Epithelial cell of prostate (primary cell): ENCODE results near the gene TRIM49.
"Not testable (repeated sequence)": the region's sequence is repeated elsewhere in the genome, so short reads cannot be mapped to it uniquely, and the experiment has no call there.

ENCODE experiments used
- DNase-seq: peaks from one replicate; pipeline ENCODE4 v3.0.0-alpha.2; 2011; ENCODE audit warnings: low read depth, low spot score
- H3K27ac ChIP-seq: fragments of 450-650 bp; 2 replicates; pipeline ENCODE4 v1.5.1; 2017; ENCODE audit warnings: mild to moderate bottlenecking

TRIM49 gene, protein sequence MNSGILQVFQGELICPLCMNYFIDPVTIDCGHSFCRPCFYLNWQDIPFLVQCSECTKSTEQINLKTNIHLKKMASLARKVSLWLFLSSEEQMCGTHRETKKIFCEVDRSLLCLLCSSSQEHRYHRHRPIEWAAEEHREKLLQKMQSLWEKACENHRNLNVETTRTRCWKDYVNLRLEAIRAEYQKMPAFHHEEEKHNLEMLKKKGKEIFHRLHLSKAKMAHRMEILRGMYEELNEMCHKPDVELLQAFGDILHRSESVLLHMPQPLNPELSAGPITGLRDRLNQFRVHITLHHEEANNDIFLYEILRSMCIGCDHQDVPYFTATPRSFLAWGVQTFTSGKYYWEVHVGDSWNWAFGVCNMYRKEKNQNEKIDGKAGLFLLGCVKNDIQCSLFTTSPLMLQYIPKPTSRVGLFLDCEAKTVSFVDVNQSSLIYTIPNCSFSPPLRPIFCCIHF

DNA sequence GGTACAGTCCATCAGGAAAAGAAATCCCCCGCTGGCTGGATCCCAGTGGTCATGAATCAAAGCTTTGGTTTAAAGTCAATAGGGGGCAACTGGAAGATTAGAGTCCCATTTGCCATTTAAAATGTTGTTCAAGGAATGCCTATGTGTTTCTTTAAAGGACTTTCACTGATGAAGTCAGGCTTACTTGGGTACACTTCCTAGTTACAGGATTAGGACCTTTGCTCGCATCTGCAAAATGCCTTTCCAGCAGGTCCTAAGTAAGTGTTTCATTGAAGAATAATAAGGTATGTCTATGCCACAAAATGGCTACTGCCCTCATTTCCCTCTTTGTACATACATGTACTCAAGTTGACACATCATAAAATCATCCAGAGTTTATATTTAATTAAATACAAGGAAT lies at the start of gene TRIM49:
Gene TRIM49 (minus strand): TSS at position 101 of the 400 bp plus-strand sequence. CDS start 4,106 bp downstream, outside the sequence.
- DNase-seq, result not testable (repeated sequence)

DNA sequence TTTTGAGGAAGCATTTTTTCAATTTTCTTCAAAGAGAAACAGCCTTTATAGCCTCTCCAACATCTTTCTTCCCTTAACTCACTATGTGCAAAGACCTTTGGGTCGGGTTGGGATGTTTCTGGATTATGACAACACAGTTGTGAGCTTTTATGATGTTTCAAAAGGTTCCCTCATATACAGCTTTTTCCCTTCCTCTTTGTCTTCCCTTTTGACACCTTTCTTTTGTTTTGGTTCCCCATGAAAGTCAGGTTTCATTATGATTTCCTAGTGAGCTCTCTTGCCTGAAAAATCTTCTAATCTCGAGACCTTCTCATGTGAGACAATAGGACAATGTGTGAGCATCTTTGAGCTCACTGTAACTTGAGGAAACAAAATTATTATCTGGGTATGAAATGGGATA lies 18.3 kb upstream of the TRIM49 start:
- H3K27ac ChIP-seq, DNase-seq: not testable (repeated sequence)

More for the DNA sequence above, at the start of gene TRIM49:
- H3K27ac ChIP-seq, result not testable (repeated sequence)

DNA sequence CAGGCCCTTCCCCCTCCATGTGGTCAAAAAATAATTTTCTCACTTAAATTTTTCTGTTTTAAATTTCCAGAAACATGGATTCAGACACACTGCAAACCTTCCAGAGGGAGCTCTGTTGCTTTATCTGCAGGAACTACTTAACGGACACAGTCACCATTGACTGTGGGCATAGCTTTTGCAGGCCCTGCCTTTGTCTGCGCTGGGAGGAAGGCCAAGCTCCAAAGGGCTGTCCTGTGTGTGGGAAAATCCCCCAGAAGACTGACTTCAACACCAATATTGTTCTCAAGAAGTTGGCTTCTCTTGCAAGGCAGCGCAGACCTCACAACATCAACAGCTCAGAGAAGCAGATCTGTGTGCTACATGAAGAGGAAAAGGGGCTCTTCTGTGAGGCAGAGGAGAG lies 11.6 kb upstream of the TRIM49 start:
- DNase-seq, H3K27ac ChIP-seq: not testable (repeated sequence)

DNA sequence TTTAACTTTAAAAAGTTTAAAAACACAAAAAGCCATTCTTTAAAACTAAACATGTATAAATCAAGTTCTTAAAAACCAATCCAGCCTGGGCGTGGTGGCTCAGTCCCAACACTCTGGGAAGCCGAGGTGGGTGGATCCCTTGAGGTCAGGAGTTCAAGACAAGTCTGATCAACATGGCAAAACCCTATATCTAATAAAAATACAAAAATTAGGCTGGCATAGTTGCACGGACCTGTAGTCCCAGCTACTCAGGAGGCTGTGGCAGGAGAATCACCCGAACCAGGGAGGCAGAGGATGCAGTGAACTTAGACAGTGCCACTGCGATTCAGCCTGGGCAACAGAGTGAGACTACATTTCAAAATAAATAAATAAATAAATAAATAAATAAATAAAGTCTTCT lies 5.2 kb upstream of the TRIM49 start:
- DNase-seq, H3K27ac ChIP-seq: not testable (repeated sequence)

DNA sequence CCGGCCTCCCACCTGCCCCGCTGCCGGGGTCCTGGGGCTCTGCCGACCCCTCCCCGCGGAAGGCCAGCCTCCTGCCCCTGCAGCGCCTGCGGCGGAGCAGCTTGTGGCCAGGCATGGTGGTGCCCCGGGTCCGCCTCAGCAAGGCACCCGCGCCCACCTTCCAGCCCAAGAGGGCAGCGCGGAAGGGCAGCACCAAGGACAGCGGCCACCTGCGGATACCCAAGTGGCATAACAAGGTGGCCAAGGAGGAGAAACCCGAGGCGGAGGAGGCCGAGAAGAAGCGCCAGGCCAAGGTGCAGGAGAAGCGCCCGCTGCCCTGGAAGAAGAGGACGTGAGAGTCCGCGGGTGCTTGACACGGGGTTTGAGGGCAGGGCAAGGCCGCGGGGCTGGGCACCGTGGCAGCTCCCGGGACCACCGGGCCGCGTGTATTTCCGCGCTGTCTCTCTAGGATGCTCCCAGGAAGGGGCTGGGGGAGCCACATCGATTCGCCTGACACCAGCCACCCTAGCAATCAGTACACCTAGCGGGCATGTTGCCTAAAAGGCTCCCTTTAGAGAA lies 20.8 kb downstream of the TRIM49 start:
- not testable (repeated sequence) for DNase-seq

DNA sequence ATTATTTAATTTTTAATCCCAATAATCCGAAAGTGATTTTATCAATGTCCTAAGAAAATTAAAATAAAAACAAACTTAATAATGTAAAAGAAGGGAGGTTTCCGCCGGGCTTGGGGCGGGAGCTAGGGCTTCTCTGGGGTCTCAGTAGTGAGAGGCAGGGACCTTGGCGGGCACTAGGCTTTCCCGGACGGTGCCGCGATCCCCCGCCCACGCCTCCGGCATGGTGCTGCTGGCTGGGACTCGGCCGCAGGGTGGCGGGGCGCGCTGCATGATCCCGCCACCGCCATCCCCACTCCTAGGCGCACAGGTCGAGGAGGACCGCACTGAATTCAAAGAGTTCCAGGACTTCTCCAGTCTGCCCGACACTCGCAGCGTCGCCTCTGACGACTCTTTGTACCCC lies 22.6 kb downstream of the TRIM49 start:
- DNase-seq, H3K27ac ChIP-seq: not testable (repeated sequence)

More for the DNA sequence above, 20.8 kb downstream of the TRIM49 start:
- H3K27ac ChIP-seq, result not testable (repeated sequence)

DNA sequence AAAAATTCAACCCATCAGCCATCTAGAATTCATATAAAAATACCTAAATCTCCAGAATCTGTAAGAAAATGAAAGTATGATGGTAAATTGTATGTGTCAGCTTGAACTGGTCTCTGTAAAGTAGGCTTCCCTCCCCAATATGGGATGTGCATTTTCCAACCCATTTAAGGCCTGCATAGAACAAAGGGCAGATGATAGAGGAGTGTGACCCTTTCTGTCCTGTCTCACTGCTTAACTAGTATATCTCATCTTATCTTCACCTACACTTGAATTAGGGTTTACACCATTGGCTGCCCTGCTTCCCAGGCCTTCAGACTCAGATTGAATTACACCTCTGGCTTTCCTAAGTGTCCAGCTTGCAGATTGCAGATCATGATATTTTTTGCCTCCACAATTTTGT lies 57.6 kb downstream of the TRIM49 start:
- not testable (repeated sequence) for DNase-seq, H3K27ac ChIP-seq
